ENCODE measurements around the gene MAP1B. TPM values are rescaled to one million over a fixed set of nuclear protein-coding genes. Genes with fewer than 3 reads are reported as not detected.

MAP1B gene
- total and polyA plus RNA-seq, 9 of the 15 experiments (the other 6 are each of a cell fraction or from before 2014, with no cell fraction given): 5.2 to 66.1 (median 17.3) TPM

- TF ChIP-seq CXXC5 (CRISPR knock-in tag; IDR thresholded peaks at IDR 0.05): peak; percentile 81
- TF ChIP-seq ZNF12 (CRISPR knock-in tag; IDR thresholded peaks at IDR 0.05): no peak
- TF ChIP-seq SLC30A9 (CRISPR knock-in tag; IDR thresholded peaks at IDR 0.05): no peak
- TF ChIP-seq ILF3 (IDR thresholded peaks at IDR 0.05; ENCODE audit: borderline replicate concordance): no peak
- TF ChIP-seq ZKSCAN8 (CRISPR knock-in tag; IDR thresholded peaks at IDR 0.05): no peak
- no peak for TF ChIP-seq ZNF124 (CRISPR knock-in tag; IDR thresholded peaks at IDR 0.05)
- no peak for TF ChIP-seq SP2 (IDR thresholded peaks at IDR 0.05; ENCODE audit: extremely low read depth, low read depth, low read length, poor library complexity, severe bottlenecking)
- TF ChIP-seq NFXL1 (CRISPR knock-in tag; IDR thresholded peaks at IDR 0.05): no peak
- TF ChIP-seq MCM2 (IDR thresholded peaks at IDR 0.05; ENCODE audit: low read depth): no peak
- TF ChIP-seq PCBP1 (IDR thresholded peaks at IDR 0.05; ENCODE audit: low read depth, low read length, poor library complexity, severe bottlenecking): peak; percentile 53
- no peak for TF ChIP-seq SP1 (CRISPR knock-in tag; IDR thresholded peaks at IDR 0.05)
- no peak for TF ChIP-seq MED1 (CRISPR knock-in tag; IDR thresholded peaks at IDR 0.05; ENCODE audit: borderline replicate concordance)
- TF ChIP-seq SRSF9 (IDR thresholded peaks at IDR 0.05; ENCODE audit: borderline replicate concordance, low read depth, low read length): no peak
- peak; percentile 2; the same call in 1 of the 2 replicates for TF ChIP-seq RREB1 (CRISPR knock-in tag; IDR thresholded peaks at IDR 0.05)
- no peak for TF ChIP-seq CUX1 (CRISPR knock-in tag; IDR thresholded peaks at IDR 0.05)
- TF ChIP-seq BACH1 (tag; IDR thresholded peaks at IDR 0.05): no peak
- TF ChIP-seq MEF2D (tag; conservative IDR thresholded peaks at IDR 0.05; ENCODE audit: low read depth): no peak
- no peak for TF ChIP-seq U2AF1 (optimal IDR thresholded peaks at IDR 0.05; ENCODE audit: low read depth, low read length)
These were observed at the start of gene MAP1B (continued) for GRCh38 chr5:72107131-72107900.

Measured in K562 (cell line).